GM19467 (cell line): ENCODE measurements around the gene FLT3.

ENCODE experiments used
- ATAC-seq: cut with Tn5 transposase; IDR thresholded peaks from one replicate; pipeline ENCODE4 v1.9.1; 2021; ENCODE audit warnings: mild to moderate bottlenecking, moderate library complexity; ENCODE audit not compliant: unreplicated experiment

FLT3 gene

GRCh38 chr13:27963491-27963890 lies 136.9 kb downstream of the FLT3 start:
- no peak for ATAC-seq

DNA sequence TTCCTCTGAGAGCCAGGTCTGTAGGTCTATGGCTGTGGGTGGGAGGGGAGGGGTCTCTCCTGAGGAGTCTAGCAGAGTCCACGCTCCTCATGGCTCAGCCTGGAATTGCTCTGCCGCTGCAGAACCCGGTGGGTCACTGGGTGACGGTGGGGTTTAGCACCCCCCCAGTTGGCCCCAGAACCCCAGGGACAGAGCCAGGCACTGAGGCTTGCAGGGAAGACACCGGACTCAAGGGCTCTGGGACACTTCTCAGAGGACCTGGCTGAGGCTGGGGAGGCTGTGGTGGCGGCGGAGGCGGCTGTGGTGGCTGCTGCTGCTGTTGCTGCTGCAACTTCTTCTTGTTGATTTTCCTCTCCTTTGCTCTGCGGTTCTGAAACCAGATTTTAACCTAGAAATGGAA lies 137.4 kb downstream of the FLT3 start:
- ATAC-seq: no peak

- ATAC-seq: no peak
Observed at GRCh38 chr13:27962128-27962841, 138.1 kb downstream of the FLT3 start.

DNA sequence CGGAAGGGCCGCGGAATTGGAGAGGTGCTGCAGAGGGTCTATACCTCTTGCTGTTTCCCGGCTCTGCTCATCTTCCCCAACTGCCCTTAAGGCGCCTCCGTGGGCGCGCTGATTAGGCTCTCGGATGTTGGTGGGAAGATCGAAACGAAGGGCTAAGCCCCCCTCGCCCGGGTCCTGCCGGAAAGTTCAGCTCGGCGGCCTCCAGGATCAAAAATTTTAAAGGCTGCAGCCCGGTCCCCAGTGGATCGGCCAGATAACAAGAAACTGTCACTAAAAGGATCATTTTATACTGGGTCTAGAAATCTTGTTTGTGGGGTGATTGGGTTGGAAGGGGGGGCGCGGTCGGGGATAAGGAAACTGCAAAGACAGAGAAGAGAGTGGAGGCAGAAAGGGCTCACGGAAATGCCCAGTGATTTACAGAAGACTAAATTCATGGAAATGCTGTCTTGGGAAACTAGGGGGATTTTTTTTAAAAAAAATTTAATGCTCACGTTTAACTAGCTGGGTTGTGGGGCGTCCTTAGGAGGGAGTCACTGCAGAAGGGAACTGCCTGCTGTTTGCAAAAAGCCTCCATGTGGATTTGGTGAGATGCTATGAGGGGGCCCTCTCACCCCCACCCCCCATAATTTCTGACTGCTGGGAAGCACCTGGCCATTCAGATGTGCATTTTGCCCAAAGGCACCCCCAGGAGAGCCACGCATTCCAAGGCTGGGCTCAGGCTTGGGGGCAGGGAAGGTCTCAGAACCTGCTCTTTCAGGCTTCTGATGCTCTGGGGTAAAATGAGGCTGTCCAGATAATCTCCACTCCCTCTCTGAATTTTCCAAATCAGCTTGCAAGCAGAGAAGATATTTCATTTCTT lies 138.9 kb downstream of the FLT3 start:
- no peak for ATAC-seq

GRCh38 chr13:27960362-27961226 lies 139.8 kb downstream of the FLT3 start:
- ATAC-seq: no peak

DNA sequence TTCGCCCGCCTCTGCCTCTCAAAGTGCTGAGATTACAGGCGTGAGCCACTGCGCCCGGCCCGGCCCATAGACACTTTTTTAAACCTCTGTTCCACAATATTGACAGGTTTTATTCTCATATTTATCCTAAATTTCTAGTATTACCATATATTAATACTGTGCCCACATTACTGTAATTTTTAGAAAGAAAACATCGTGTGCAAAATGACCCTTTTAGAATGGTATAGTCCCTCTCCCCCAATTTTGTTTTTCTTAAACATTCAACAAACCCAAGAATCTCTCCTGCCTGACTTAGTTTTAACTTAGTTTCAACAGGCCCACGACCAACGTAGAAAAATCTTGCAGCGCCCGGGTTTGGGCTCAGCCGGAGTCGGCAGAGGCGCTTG lies 140.4 kb downstream of the FLT3 start:
- ATAC-seq: no peak

DNA sequence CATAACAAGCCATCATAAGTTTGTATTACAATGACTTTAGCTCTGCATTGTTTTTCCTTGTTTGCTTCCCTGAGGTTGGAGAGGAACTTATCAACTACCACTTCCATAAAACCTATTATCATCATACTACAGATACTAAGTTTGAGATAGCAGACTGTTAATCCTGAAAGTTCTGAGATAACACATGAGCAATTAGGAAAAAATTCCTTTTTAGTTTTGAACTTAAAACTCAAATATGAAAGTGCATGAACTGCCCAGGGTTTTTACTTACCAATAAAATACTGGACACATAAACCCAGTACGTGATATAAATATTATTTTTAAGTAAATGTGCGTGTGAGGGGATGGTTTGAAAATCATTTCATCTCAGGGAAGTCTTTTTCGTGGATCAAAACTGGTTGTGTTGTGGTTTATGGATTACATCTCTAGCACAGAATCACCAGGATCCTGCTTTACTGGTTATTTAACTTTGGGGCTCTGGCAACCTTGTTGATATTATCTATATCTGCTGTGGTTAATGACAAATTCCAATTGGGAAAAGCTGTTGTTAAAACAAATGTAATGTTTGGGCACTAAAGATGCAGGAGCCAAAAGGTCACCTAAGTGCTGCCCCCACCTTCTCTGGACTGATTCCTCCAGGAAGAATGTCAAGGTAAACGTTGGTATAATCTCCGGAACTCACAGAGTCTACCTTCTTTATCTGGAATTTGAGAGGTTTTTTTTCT lies 143.6 kb downstream of the FLT3 start:
- ATAC-seq: no peak

- ATAC-seq: no peak
Observed at GRCh38 chr13:27955014-27955591, 145.3 kb downstream of the FLT3 start.

GRCh38 chr13:27954406-27954851 lies 145.9 kb downstream of the FLT3 start:
- ATAC-seq: peak; percentile 15

DNA sequence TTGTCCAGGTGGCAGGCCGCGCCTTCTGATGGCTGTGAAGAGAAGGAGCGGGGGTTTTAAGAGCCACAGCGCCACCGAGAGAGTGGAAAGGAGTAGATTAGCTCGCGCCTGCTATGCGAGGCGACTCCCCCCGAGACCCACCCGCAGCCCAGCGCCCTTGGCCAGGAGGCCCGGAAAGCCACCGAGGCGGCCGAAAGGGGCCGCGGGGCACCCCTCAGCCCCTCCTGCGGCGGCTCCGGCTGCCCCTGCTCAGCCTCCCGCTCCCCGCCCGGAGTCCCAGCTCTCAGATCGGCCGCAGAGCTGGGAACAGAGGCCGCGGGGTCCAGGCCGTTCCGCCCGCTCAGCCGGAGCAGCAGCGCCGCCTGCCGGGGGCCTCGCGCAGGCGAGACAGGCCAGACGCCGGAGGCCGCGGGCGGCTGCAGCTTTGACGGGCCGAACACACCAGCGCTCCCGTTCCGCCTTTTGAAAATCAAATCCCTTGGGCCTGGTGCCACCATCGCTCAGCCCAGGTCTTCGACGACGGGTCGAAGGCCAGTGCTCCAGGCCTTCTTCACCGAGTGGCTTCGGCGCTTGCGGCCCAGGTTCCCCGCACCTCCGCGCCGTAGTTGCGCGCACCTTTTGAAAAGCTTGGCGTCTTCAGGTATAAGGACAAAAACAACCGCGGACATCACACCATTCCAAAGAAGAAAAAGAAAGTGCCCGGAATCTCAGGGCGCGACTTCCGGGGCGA lies 146.5 kb downstream of the FLT3 start:
- ATAC-seq: peak; percentile 83
